Measurements from ENCODE around the gene SEMA3G. TPM values are rescaled to one million over a fixed set of nuclear protein-coding genes. Genes with fewer than 3 reads are reported as not detected.
A peak's percentile ranks its signal among the peaks of the same experiment; 100 is the strongest.

Gene SEMA3G
- total RNA-seq, 6 experiments from 2014 or later = 0.60 to 2.8 (median 0.80) TPM

DNA sequence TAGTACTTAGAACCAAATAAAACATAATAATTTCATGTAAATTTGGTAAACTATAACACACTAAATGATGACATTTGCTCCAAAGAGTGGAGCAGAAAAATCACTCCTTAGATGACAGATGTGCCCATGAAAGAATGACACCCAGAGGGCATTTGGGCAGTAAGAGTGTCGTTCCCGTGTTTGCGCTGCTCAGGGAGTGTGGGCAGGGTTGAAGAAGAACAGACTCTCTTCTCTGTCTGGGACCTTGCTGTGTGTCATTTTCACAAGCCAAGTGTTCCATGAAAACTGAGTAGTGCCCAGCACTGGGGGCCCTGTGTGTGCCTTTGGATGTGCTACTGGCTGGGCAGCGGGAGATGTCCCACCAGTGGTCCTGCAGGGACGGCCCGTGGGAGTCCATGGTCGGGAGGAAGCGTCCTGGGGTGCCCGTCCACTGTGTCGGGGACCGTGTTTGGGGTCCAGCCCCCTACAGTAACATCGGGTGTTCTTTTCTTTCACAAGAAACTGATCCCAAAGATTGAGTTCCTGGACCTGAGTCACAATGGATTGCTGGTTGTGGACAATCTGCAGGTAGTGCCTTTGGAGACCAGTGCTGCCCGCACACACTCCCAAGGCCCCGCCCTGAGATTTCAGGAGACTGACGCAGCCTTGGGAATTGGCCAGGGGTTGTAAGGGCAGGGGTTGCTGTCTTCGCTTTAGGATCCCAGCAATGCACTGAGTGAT is 32.3 kb upstream of the SEMA3G start:
- H3K27ac ChIP-seq = no peak overlapping the region
- no peaks in the 10 kb centered on the region for H3K9me3 ChIP-seq
- H3K4me1 ChIP-seq = peaks cover 0 to 11% (median 1%) of the 10 kb centered on the region in 4 donors
- TF ChIP-seq, protein P1, sequence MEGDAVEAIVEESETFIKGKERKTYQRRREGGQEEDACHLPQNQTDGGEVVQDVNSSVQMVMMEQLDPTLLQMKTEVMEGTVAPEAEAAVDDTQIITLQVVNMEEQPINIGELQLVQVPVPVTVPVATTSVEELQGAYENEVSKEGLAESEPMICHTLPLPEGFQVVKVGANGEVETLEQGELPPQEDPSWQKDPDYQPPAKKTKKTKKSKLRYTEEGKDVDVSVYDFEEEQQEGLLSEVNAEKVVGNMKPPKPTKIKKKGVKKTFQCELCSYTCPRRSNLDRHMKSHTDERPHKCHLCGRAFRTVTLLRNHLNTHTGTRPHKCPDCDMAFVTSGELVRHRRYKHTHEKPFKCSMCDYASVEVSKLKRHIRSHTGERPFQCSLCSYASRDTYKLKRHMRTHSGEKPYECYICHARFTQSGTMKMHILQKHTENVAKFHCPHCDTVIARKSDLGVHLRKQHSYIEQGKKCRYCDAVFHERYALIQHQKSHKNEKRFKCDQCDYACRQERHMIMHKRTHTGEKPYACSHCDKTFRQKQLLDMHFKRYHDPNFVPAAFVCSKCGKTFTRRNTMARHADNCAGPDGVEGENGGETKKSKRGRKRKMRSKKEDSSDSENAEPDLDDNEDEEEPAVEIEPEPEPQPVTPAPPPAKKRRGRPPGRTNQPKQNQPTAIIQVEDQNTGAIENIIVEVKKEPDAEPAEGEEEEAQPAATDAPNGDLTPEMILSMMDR (IDR thresholded peaks at IDR 0.05) = no peak
- TF ChIP-seq POLR2A (IDR thresholded peaks at IDR 0.05) = no peak
- no peaks in the 10 kb centered on the region for H3K27me3 ChIP-seq
- DNase-seq (no peak), ATAC-seq (no peak)
- H3K36me3 ChIP-seq = peaks cover 4 to 63% (median 36%) of the 10 kb centered on the region in 4 donors
- 73% methylated on average over 4 of the region's 16 CpGs for WGBS (ENCODE audit: insufficient coverage, low coverage, low lambda C conversion rate, missing lambda C conversion rate)
- H3K4me3 ChIP-seq = no peak overlapping the region
- intact Hi-C loops (cut with DNase I) = no loop called here

DNA sequence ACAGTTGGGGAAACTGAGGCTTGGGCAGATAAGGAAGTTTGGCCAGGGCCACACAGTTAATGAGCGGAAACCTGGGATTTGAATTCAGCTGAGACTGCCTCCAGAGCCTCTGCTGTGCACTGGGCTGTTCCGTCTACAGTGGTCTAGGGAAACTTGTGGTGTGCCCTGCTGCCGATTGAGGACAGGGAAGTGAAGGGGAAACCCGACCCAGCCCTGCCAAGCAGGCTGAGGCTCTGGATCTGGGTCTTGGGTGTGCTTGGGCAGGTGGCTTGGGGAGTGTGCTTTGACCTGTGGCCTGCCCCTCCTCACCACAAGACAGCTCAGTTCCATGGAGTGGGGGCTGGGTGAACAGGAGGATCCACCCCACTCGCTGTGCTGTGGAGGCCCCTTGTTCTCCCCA is 28.1 kb upstream of the SEMA3G start:
- H3K27me3 ChIP-seq = no peaks in the 10 kb centered on the region
- no peak for TF ChIP-seq POLR2A (IDR thresholded peaks at IDR 0.05)
- TF ChIP-seq, protein P1 (IDR thresholded peaks at IDR 0.05) = no peak
- ATAC-seq (no peak), DNase-seq (peak in 1 of 3 donors; percentile 8)
- H3K4me1 ChIP-seq = peaks cover 0 to 27% (median 10%) of the 10 kb centered on the region in 4 donors
- WGBS (ENCODE audit: insufficient coverage, low coverage, low lambda C conversion rate, missing lambda C conversion rate) = 90% methylated on average over 2 of the region's 5 CpGs
- no peaks in the 10 kb centered on the region for H3K9me3 ChIP-seq
- H3K36me3 ChIP-seq = peaks cover 3 to 43% (median 21%) of the 10 kb centered on the region in 4 donors
- no peak overlapping the region for H3K27ac ChIP-seq
- intact Hi-C loops (cut with DNase I) = no loop called here
- no peak overlapping the region for H3K4me3 ChIP-seq

DNA sequence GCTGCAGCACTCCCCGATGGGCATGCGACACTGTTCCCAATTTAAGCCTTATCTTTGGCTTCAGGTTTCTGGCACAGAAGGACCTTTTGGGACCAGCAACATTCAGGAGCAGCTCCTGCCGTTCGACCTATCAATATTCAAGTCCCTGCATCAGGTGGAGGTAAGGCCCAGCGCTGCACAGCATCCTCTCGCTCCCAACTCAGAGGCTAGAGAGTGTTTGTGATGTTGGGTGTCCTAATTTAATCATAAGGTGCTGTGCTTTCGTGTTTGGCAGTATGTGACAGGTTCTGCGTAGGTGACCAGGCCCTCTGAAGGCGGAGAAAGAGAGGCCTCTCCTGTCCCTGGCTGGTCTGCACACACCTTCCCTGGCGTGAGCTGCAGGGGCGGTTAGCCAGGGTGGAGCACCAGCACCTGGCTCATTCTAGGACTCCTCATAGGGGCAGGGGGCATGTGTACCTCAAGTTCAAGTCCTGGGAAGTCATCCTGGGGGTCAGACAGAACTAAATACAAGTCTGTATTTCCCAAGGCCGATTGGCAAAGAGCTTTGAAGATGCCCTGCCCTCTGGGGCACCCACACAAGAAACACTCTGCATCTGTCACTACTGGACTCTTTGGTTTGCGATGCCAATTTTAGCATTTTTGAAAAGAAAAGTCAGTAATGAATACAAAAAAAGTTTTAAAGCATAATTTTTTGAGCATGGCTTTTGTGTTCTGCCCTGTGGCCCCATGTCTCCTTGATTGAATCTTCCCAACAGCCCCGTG is 27.5 kb upstream of the SEMA3G start:
- H3K4me3 ChIP-seq = no peak overlapping the region
- H3K27me3 ChIP-seq = no peaks in the 10 kb centered on the region
- H3K9me3 ChIP-seq = no peaks in the 10 kb centered on the region
- 42% methylated on average over 9 of the region's 14 CpGs for WGBS (ENCODE audit: insufficient coverage, low coverage, low lambda C conversion rate, missing lambda C conversion rate)
- no peak overlapping the region for H3K27ac ChIP-seq
- H3K36me3 ChIP-seq = peaks cover 2 to 37% (median 18%) of the 10 kb centered on the region in 4 donors
- intact Hi-C loops (cut with DNase I) = no loop called here
- no peak for ATAC-seq
- peaks cover 0 to 27% (median 10%) of the 10 kb centered on the region in 4 donors for H3K4me1 ChIP-seq
- TF ChIP-seq, protein P1 (IDR thresholded peaks at IDR 0.05) = no peak
- TF ChIP-seq POLR2A (IDR thresholded peaks at IDR 0.05) = no peak
- peak in 1 of 3 donors; percentile 14 for DNase-seq

DNA sequence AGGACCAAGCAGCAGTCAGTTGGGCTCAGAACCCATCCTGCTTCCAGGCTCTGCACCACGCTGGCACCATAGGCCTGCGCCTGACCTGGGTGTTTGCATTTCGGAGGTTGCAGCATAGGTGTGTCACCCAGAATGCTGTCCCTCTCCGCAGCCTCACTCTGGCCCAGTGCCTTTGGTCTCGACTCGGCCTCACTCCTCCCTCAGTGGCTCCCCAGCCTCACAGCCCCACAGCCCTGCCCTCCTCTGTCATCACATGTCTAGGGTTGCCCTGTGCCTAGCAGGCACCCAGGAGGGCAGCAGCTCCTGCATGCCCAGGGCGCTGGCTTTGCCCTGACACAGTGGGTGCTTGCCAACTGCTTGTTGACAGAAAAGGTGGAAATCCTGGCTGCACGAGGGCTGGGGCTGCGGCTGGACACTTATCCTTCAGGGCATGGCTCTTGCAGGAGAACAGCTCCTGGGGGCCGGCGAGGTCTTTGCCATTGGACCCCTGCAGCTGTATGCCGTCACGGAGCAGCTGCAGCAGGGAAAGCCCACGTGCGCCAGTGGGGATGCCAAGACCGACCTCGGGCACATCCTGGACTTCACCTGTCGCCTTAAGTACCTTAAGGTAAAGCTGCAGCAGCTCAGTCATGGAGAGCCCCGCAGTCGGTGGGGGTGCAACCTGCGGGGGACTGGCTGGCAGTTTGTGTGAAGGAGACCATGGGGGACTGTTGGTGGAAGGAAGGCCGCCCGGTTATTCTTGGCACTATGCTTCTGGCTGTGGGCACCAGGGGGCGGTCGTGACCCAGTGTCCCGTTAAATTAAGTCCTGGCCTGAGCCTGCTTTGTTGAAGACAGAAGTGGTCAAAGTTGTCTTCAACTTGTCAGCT is 26.7 kb upstream of the SEMA3G start:
- peak overlapping the region in 2 of 3 donors; percentile 38 to 52 for H3K27ac ChIP-seq
- 14% methylated on average over 8 of the region's 26 CpGs for WGBS (ENCODE audit: insufficient coverage, low coverage, low lambda C conversion rate, missing lambda C conversion rate)
- DNase-seq = peak; percentile 88 to 96 (median 95)
- ATAC-seq = peak; percentile 91 to 96 (median 92)
- intact Hi-C loops (cut with DNase I) = no loop called here
- no peak overlapping the region for H3K4me3 ChIP-seq
- H3K36me3 ChIP-seq = peaks cover 0 to 30% (median 14%) of the 10 kb centered on the region in 4 donors
- no peaks in the 10 kb centered on the region for H3K9me3 ChIP-seq
- no peaks in the 10 kb centered on the region for H3K27me3 ChIP-seq
- peaks cover 0 to 27% (median 10%) of the 10 kb centered on the region in 4 donors for H3K4me1 ChIP-seq
- no peak for TF ChIP-seq POLR2A (IDR thresholded peaks at IDR 0.05)
- TF ChIP-seq, protein P1 (IDR thresholded peaks at IDR 0.05) = peak; percentile 71 to 82 (median 76)

Data from right lobe of liver (tissue), 6 donors.